A673 (cell line): ENCODE measurements around the gene FRMD4A. TPM values are rescaled to one million over a fixed set of nuclear protein-coding genes. Genes with fewer than 3 reads are reported as not detected.
"Not testable (repeated sequence)": the region's sequence is repeated elsewhere in the genome, so short reads cannot be mapped to it uniquely, and the experiment has no call there.

ENCODE experiments used
- BruUV-seq: library from RNA; stranded (reverse); fragments of 400-500 nt; replicated peaks from 2 replicates; lab custom pipeline; 2021; lab: Mats Ljungman, UMichigan
- CTCF ChIA-PET: fragments of 300-600 bp; sonication (Branson Sonifier 250); formaldehyde crosslinking; loops from one replicate; lab custom pipeline; 2022; ENCODE audit warnings: antibody characterized with exemption; lab: Charles Lee
- POLR2A ChIA-PET: fragments of 300-600 bp; sonication (Branson Sonifier 250); formaldehyde crosslinking; loops from one replicate; lab custom pipeline; 2022; ENCODE audit warnings: antibody characterized with exemption; ENCODE audit not compliant: low non-redundant PET; lab: Charles Lee
- DNase-seq: peaks from one replicate; pipeline ENCODE4 v3.0.0-alpha.2; 2015; ENCODE audit warnings: low spot score
- H3K27ac ChIP-seq: fragments of 200-600 bp; sonication (generic); 2 replicates; pipeline ENCODE4 v1.5.1; 2016; ENCODE audit warnings: mixed run types, low read depth, mild to moderate bottlenecking, mixed read lengths, antibody characterized with exemption, low read length; ENCODE audit not compliant: poor library complexity, severe bottlenecking
- H3K27me3 ChIP-seq: fragments of 200-600 bp; sonication (generic); replicated peaks from 2 replicates; pipeline ENCODE4 v1.6.1; 2017; ENCODE audit warnings: mixed run types, low read depth, mild to moderate bottlenecking, mixed read lengths, antibody characterized with exemption, low read length; ENCODE audit not compliant: insufficient read depth, poor library complexity
- H3K36me3 ChIP-seq: fragments of 200-600 bp; sonication (generic); 2 replicates; pipeline ENCODE4 v1.6.1; 2016; ENCODE audit warnings: mixed run types, mild to moderate bottlenecking, mixed read lengths, antibody characterized with exemption, low read length; ENCODE audit not compliant: insufficient read depth, poor library complexity, severe bottlenecking
- H3K4me1 ChIP-seq: fragments of 200-600 bp; sonication (generic); 2 replicates; pipeline ENCODE4 v1.6.1; 2017; ENCODE audit warnings: mixed run types, mild to moderate bottlenecking, mixed read lengths, antibody characterized with exemption, low read length; ENCODE audit not compliant: insufficient read depth, poor library complexity, severe bottlenecking
- H3K4me3 ChIP-seq: fragments of 200-600 bp; sonication (generic); 2 replicates; pipeline ENCODE4 v1.5.1; 2016; ENCODE audit warnings: low read depth, mixed run types, mild to moderate bottlenecking, mixed read lengths, low read length; ENCODE audit not compliant: poor library complexity, severe bottlenecking
- H3K9me3 ChIP-seq: fragments of 200-600 bp; sonication (generic); 2 replicates; pipeline ENCODE4 v1.6.1; 2016; ENCODE audit warnings: mixed run types, low read depth, mild to moderate bottlenecking, mixed read lengths, antibody characterized with exemption, low read length; ENCODE audit not compliant: poor library complexity, severe bottlenecking
- EZH2 ChIP-seq: fragments of 200-600 bp; sonication (generic); IDR thresholded peaks from 2 replicates; pipeline ENCODE4 v1.6.1; 2017; ENCODE audit warnings: borderline replicate concordance, low read depth, mild to moderate bottlenecking, mixed read lengths, antibody characterized with exemption, low read length; ENCODE audit not compliant: poor library complexity, severe bottlenecking
- intact Hi-C: fragments of 100-400 bp; cut with micrococcal nuclease; formaldehyde crosslinking; loops from one replicate; pipeline ENCODE4 v1.10.0; 2022; ENCODE audit not compliant: unreplicated experiment
- total RNA-seq: library from RNA; stranded (reverse); gene quantifications from 2 replicates; pipeline ENCODE4 v1.2.3, GENCODE V29; 2021
- TF ChIP-seq, protein P1 (sequence below): fragments of 300-800, 200-600 bp; sonication (generic); conservative IDR thresholded peaks from 2 replicates; pipeline ENCODE4 v1.5.1; 2017; ENCODE audit warnings: low read depth, mild to moderate bottlenecking, antibody characterized with exemption, low read length, moderate library complexity, mixed read lengths

FRMD4A gene
- total RNA-seq, 1 experiment from 2014 or later, result 26.3 TPM

DNA sequence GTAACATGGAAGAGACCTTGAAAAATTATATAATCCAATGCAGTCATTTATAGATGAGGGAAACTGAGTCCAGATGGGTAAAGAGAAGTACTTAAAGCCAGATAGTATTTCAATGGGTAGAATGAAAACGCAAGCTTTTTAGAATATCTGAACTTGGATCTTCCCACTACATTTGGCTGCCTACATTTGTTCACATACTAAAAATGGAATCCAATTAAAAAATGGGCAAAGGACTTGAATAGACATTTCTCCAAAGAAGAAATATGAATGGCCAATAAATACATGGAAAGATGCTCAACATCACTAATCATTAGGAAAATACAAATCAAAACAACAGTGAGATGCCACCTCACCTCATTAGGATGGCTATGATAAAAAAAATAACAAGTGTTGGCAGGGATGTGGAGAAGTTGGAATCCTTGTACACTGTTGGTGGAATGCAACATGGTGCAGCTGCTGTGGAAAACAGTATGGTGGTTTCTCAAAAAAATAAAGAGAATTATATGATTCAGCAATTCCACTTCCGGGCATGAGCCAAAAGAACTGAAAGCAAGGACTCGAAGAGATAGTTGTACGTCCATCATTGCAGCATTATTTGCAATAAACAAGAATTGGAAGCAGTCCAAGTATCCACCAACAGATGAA is 188.0 kb downstream of the FRMD4A start:
- no TSS peak for BruUV-seq

DNA sequence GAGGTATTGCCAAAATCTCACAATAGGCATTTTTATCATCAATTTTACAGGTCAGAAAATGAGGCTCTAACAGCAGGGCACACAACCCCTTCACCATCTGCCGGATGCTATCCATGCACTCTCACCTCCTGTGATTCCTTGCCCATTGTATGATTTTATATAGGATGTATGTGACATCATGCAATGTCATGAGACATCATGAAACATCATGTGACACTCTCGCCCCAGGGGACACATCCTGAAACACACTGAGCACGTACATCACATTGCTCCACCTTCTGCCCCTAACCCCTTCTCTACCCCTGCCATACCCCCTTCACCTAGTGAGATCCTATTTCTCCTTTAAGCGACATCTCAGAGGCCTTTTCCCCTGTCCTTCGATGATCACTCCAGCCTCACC is 189.4 kb downstream of the FRMD4A start:
- Histone ChIP-seq H3K27me3 (peaks cover 36% of the 10 kb centered on the region), H3K4me1 (no peaks in the 10 kb centered on the region), H3K9me3 (no peaks in the 10 kb centered on the region), H3K4me3 (no peak overlapping the region), H3K36me3 (no peaks in the 10 kb centered on the region), H3K27ac (no peak overlapping the region)
- ChIA-PET CTCF (no interaction called here), POLR2A (no interaction called here)
- DNase-seq, result no peak
- intact Hi-C loops, result no loop called here
- no TSS peak for BruUV-seq
- no peak for TF ChIP-seq EZH2
- TF ChIP-seq, protein P1, sequence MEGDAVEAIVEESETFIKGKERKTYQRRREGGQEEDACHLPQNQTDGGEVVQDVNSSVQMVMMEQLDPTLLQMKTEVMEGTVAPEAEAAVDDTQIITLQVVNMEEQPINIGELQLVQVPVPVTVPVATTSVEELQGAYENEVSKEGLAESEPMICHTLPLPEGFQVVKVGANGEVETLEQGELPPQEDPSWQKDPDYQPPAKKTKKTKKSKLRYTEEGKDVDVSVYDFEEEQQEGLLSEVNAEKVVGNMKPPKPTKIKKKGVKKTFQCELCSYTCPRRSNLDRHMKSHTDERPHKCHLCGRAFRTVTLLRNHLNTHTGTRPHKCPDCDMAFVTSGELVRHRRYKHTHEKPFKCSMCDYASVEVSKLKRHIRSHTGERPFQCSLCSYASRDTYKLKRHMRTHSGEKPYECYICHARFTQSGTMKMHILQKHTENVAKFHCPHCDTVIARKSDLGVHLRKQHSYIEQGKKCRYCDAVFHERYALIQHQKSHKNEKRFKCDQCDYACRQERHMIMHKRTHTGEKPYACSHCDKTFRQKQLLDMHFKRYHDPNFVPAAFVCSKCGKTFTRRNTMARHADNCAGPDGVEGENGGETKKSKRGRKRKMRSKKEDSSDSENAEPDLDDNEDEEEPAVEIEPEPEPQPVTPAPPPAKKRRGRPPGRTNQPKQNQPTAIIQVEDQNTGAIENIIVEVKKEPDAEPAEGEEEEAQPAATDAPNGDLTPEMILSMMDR, result no peak

More for the DNA sequence above, 188.0 kb downstream of the FRMD4A start:
- peaks cover 40% of the 10 kb centered on the region for H3K27me3 ChIP-seq
- TF ChIP-seq, protein P1, result no peak
- TF ChIP-seq EZH2, result no peak
- ChIA-PET POLR2A (interaction anchor here (0.6 kb wide), 1 partner anchor 31 kb away, joined by 12 read pairs; no protein-coding TSS in a partner anchor), CTCF (interaction anchor here (0.6 kb wide), 1 partner anchor 215 kb away, joined by 5 read pairs; no protein-coding TSS in a partner anchor)
- no peak overlapping the region for H3K27ac ChIP-seq
- no peaks in the 10 kb centered on the region for H3K36me3 ChIP-seq
- H3K4me1 ChIP-seq, result no peaks in the 10 kb centered on the region
- no peak for DNase-seq
- intact Hi-C loops, result no loop called here
- H3K9me3 ChIP-seq, result no peaks in the 10 kb centered on the region
- H3K4me3 ChIP-seq, result no peak overlapping the region

DNA sequence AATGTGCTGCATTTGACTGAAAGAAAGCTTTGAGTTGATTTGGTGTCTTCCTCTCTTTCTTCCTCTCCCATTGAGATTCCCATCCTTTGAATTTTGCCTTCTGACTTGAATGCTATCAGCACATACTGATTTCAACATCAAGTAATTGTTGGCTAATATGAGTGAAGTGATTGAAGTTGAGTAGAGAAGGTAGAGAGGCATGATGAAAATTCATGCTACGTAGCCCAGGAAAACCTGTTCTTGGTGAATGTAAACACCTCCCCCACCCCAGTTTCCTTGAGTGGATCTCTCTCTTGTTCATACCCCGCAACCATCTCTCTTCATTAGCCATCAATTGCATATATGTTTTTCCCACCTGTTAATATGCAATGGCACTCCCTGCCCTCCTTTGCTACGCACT is 193.3 kb downstream of the FRMD4A start:
- CTCF ChIA-PET, result no interaction called here
- intact Hi-C loops, result no loop called here
- H3K4me3 ChIP-seq, result no peak overlapping the region
- H3K27ac ChIP-seq, result no peak overlapping the region
- no peaks in the 10 kb centered on the region for H3K36me3 ChIP-seq
- POLR2A ChIA-PET, result no interaction called here
- H3K4me1 ChIP-seq, result no peaks in the 10 kb centered on the region
- no TSS peak for BruUV-seq
- no peak for DNase-seq
- TF ChIP-seq EZH2, result no peak
- TF ChIP-seq, protein P1, result no peak
- peaks cover 18% of the 10 kb centered on the region for H3K27me3 ChIP-seq
- H3K9me3 ChIP-seq, result no peaks in the 10 kb centered on the region

DNA sequence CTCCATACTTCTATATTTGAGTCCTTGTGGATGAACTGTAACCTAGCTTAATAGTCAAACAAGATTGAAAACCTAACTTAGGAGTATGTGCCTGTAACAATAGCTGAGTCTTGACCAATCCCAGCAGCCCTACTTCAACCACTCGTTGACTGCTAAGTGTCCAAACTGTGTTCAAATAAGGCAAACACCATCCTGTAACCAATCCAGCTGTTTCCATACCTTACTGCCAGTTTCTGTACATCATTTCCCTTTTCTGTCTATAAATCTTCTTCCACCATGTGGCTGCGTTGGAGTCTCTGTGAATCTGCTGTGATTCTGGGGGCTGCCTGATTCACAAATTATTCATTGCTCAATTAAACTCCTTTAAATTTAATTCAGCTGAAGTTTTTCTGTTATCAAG is 195.5 kb downstream of the FRMD4A start:
- DNase-seq, BruUV-seq, H3K4me3 ChIP-seq, H3K36me3 ChIP-seq, POLR2A ChIA-PET, H3K27ac ChIP-seq, intact Hi-C loops, H3K4me1 ChIP-seq, CTCF ChIA-PET, H3K9me3 ChIP-seq, H3K27me3 ChIP-seq: not testable (repeated sequence)
